GM18517 (cell line): ENCODE results near the gene TRIM75.
"Not testable (repeated sequence)": the region's sequence is repeated elsewhere in the genome, so short reads cannot be mapped to it uniquely, and the experiment has no call there.

Experiments used
- ATAC-seq: cut with Tn5 transposase; IDR thresholded peaks from one replicate; pipeline ENCODE4 v1.9.1; 2021; ENCODE audit warnings: mild to moderate bottlenecking, moderate library complexity; ENCODE audit not compliant: unreplicated experiment

Gene TRIM75

GRCh38 chr4:165073346-165073745, 19.7 kb downstream of the TRIM75 start:
- not testable (repeated sequence) for ATAC-seq

- no peak for ATAC-seq
Observed at GRCh38 chr4:165077034-165077578, 23.4 kb downstream of the TRIM75 start.

- ATAC-seq, result no peak
Observed at GRCh38 chr4:165079476-165079875, 25.8 kb downstream of the TRIM75 start.

- not testable (repeated sequence) for ATAC-seq
Observed at GRCh38 chr4:165084787-165085186, 31.1 kb downstream of the TRIM75 start.

- no peak for ATAC-seq
Observed at GRCh38 chr4:165085946-165086345, 32.3 kb downstream of the TRIM75 start.

- ATAC-seq, result no peak
Observed at GRCh38 chr4:165088366-165088765, 34.7 kb downstream of the TRIM75 start.

- not testable (repeated sequence) for ATAC-seq
Observed at GRCh38 chr4:165092187-165092586, 38.5 kb downstream of the TRIM75 start.

GRCh38 chr4:165094873-165095272, 41.2 kb downstream of the TRIM75 start:
- ATAC-seq, result no peak

- ATAC-seq, result no peak
Observed at GRCh38 chr4:165095291-165095690, 41.6 kb downstream of the TRIM75 start.

GRCh38 chr4:165096776-165097175, 43.1 kb downstream of the TRIM75 start:
- ATAC-seq, result peak; percentile 54

GRCh38 chr4:165101641-165102040, 48.0 kb downstream of the TRIM75 start:
- no peak for ATAC-seq

GRCh38 chr4:165106518-165106917, 52.9 kb downstream of the TRIM75 start:
- ATAC-seq, result no peak
